HCT116 (cell line): ENCODE measurements around the gene SGMS2. TPM values are rescaled to one million over a fixed set of nuclear protein-coding genes. Genes with fewer than 3 reads are reported as not detected.

Source experiments
- ATAC-seq: fragments of 200-7000 bp; cut with Tn5 transposase; 2 replicates; pipeline ENCODE4 v1.9.1; 2020; ENCODE audit warnings: mild to moderate bottlenecking, moderate library complexity
- BruUV-seq: library from RNA; stranded (reverse); fragments of 400-500 nt; replicated peaks from 2 replicates; lab custom pipeline; 2021; lab: Mats Ljungman, UMichigan
- CTCF ChIA-PET: fragments of 300-600 bp; sonication (Branson Sonifier 250); formaldehyde crosslinking; loops from one replicate; lab custom pipeline; 2021; ENCODE audit warnings: antibody characterized with exemption; lab: Charles Lee
- POLR2A ChIA-PET: fragments of 300-600, 350-600 bp; sonication (Branson Sonifier 250); formaldehyde crosslinking; loops from one replicate; lab custom pipeline; 2021; ENCODE audit warnings: antibody characterized with exemption; lab: Charles Lee
- RAD21 ChIA-PET, 2 experiments: fragments of 300-600 bp; sonication (Branson Sonifier 250); formaldehyde crosslinking; loops; one replicate each; lab custom pipeline; 2023; ENCODE audit warnings: low total read pairs in 2 of 2; ENCODE audit not compliant: uncharacterized antibody in 2 of 2, unreplicated experiment in 2 of 2, low non-redundant PET in 1 of 2; lab: Charles Lee
- DNase-seq: peaks from one replicate; pipeline ENCODE4 v3.0.0-alpha.2; 2010; ENCODE audit warnings: low read depth, low spot score
- H2AFZ ChIP-seq: fragments of 200-600 bp; shearing (Covaris generic), sonication (generic); 2 replicates; pipeline ENCODE4 v1.6.1; 2017; ENCODE audit warnings: low read depth, mixed run types, mixed read lengths, antibody characterized with exemption, low read length; ENCODE audit not compliant: poor library complexity, severe bottlenecking
- H3K27ac ChIP-seq: 2 replicates; pipeline ENCODE4 v1.5.1; 2012; ENCODE audit warnings: low read depth, low read length
- H3K27me3 ChIP-seq: fragments of 200-600 bp; sonication (generic); 2 replicates; pipeline ENCODE4 v1.6.1; 2016; ENCODE audit warnings: mixed run types, low read length, mixed read lengths; ENCODE audit not compliant: insufficient read depth
- H3K36me3 ChIP-seq, 2 experiments: fragments of 200-500 bp in 1 of 2; fragments of 200-600 bp in 1 of 2; sonication (Bioruptor generic) in 1 of 2; sonication (generic) in 1 of 2; 2 replicates each; pipeline versions ENCODE4 v1.5.1 to v1.6.1; 2014 to 2016; ENCODE audit warnings: low read length in 2 of 2, inconsistent platforms in 1 of 2, mixed read lengths in 1 of 2, mixed run types in 1 of 2; ENCODE audit not compliant: insufficient read depth in 2 of 2, control insufficient read depth in 1 of 2
- H3K4me1 ChIP-seq, 2 experiments: fragments of 200-600 bp in 1 of 2; sonication (generic) in 1 of 2; 2 replicates each; pipeline versions ENCODE4 v1.5.1 to v1.6.1; 2012 to 2017; ENCODE audit warnings: low read length in 2 of 2, inconsistent platforms in 1 of 2, mild to moderate bottlenecking in 1 of 2, mixed read lengths in 1 of 2, mixed run types in 1 of 2, moderate library complexity in 1 of 2; ENCODE audit not compliant: insufficient read depth in 2 of 2, control insufficient read depth in 1 of 2
- H3K4me2 ChIP-seq: fragments of 200-600 bp; sonication (generic); 2 replicates; pipeline ENCODE4 v1.6.1; 2017; ENCODE audit warnings: mixed run types, low read length, mixed read lengths
- H3K4me3 ChIP-seq, 2 experiments: fragments of 200-600 bp in 1 of 2; sonication (generic) in 1 of 2; replicated peaks in 1 of 2; 2 replicates each; pipeline ENCODE4 v1.5.1; 2011 to 2016; ENCODE audit warnings: low read length in 2 of 2, control low read depth in 1 of 2, low read depth in 1 of 2, mild to moderate bottlenecking in 1 of 2, mixed read lengths in 1 of 2, mixed run types in 1 of 2
- H3K79me2 ChIP-seq: fragments of 200-600 bp; sonication (generic); 2 replicates; pipeline ENCODE4 v1.6.1; 2017; ENCODE audit warnings: mild to moderate bottlenecking, mixed run types, low read length, moderate library complexity, mixed read lengths; ENCODE audit not compliant: insufficient read depth
- H3K9ac ChIP-seq: fragments of 200-600 bp; sonication (generic); 2 replicates; pipeline ENCODE4 v1.6.1; 2016; ENCODE audit warnings: low read length, mixed read lengths
- H3K9me2 ChIP-seq: fragments of 200-600 bp; sonication (generic), shearing (Covaris generic); 2 replicates; pipeline ENCODE4 v1.6.1; 2017; ENCODE audit warnings: mixed run types, mild to moderate bottlenecking, moderate library complexity; ENCODE audit not compliant: insufficient read depth
- H3K9me3 ChIP-seq, 2 experiments: fragments of 200-500 bp in 1 of 2; fragments of 200-600 bp in 1 of 2; sonication (Bioruptor generic) in 1 of 2; sonication (generic) in 1 of 2; 2 replicates each; pipeline ENCODE4 v1.6.1; 2014 to 2017; ENCODE audit warnings: low read length in 2 of 2, mixed read lengths in 2 of 2, inconsistent platforms in 1 of 2, low read depth in 1 of 2, mild to moderate bottlenecking in 1 of 2, mixed run types in 1 of 2, moderate library complexity in 1 of 2; ENCODE audit not compliant: control insufficient read depth in 1 of 2, insufficient read depth in 1 of 2
- H4K20me1 ChIP-seq: fragments of 200-600 bp; sonication (generic), shearing (Covaris generic); 2 replicates; pipeline ENCODE4 v1.6.1; 2017; ENCODE audit warnings: mixed run types, mild to moderate bottlenecking, moderate library complexity; ENCODE audit not compliant: insufficient read depth
- EZH2 ChIP-seq: fragments of 200-600 bp; sonication (generic); IDR thresholded peaks from 2 replicates; pipeline ENCODE4 v1.6.1; 2017; ENCODE audit warnings: antibody characterized with exemption, mixed run types
- FOSL1 ChIP-seq: IDR thresholded peaks from 2 replicates; pipeline ENCODE4 v1.6.1; 2012; ENCODE audit warnings: low read depth
- JUND ChIP-seq: IDR thresholded peaks from 2 replicates; pipeline ENCODE4 v1.6.1; 2012
- RAD21 ChIP-seq: IDR thresholded peaks from 2 replicates; pipeline ENCODE4 v1.6.1; 2012; ENCODE audit warnings: low read depth, mild to moderate bottlenecking
- SP1 ChIP-seq: IDR thresholded peaks from 2 replicates; pipeline ENCODE4 v1.6.1; 2012; ENCODE audit warnings: low read depth
- TCF7L2 ChIP-seq: IDR thresholded peaks from 2 replicates; pipeline ENCODE4 v1.7.0; 2011; ENCODE audit warnings: borderline replicate concordance, inconsistent platforms; ENCODE audit not compliant: insufficient read depth, insufficient read length; ENCODE audit errors: extremely low read depth
- ZFX ChIP-seq: fragments of 450-650 bp; IDR thresholded peaks from 2 replicates; pipeline ENCODE4 v1.6.1; 2017
- intact Hi-C: fragments of 100-400 bp; cut with micrococcal nuclease; formaldehyde crosslinking; loops from 2 replicates; pipeline ENCODE4 v1.10.0; 2022
- total RNA-seq: library from RNA; stranded (reverse); gene quantifications from one replicate; pipeline ENCODE4 v1.2.1, GENCODE V29; 2021; ENCODE audit not compliant: unreplicated experiment

Gene SGMS2
- total RNA-seq, 1 experiment from 2014 or later = 36.6 TPM

DNA sequence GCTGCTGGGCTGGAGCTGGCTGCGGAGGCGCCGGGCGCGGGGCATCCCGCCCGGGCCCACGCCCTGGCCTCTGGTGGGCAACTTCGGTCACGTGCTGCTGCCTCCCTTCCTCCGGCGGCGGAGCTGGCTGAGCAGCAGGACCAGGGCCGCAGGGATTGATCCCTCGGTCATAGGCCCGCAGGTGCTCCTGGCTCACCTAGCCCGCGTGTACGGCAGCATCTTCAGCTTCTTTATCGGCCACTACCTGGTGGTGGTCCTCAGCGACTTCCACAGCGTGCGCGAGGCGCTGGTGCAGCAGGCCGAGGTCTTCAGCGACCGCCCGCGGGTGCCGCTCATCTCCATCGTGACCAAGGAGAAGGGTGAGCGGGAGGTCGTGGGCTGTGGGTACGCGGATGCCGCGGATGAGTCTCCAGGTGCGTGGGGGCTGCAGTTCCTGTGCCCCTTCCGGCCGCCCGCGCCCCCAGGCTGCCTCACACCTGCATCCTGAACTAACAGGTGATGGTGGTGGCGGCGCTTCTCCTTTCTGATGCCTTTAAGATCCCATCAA, 107.1 kb downstream of the SGMS2 start:
- no peak for DNase-seq
- RAD21 ChIA-PET = no interaction called here

DNA sequence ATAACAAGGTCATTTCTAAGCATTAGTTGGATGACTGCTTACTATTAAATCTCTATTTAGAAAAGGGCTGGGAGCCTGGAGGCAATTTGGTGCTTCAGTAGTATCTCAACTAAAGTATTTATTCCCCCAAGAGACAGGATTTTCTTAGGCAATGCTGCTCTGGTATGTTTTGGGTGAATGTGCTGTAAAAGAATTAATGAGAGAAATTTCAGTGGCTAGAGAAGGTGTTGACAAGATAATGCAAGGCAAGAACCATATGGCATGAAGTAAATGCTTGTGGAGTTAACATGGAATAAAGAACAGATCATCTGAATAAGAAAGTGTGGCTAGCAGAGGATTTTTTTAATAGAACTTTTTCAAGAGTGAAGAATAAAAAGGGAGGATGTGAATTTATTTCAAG, 110.5 kb downstream of the SGMS2 start:
- H3K4me2 ChIP-seq = no peak overlapping the region
- H3K27me3 ChIP-seq = no peaks in the 10 kb centered on the region
- no peak overlapping the region for H2AFZ ChIP-seq
- no peaks in the 10 kb centered on the region for H4K20me1 ChIP-seq
- no peaks in the 10 kb centered on the region for H3K36me3 ChIP-seq
- no peak for ATAC-seq
- CTCF ChIA-PET = no interaction called here
- no peaks in the 10 kb centered on the region for H3K9me3 ChIP-seq
- H3K4me3 ChIP-seq = no peak overlapping the region
- TF ChIP-seq SP1 (no peak), TCF7L2 (no peak), EZH2 (no peak), RAD21 (no peak), FOSL1 (no peak)
- H3K27ac ChIP-seq = no peak overlapping the region
- H3K9me2 ChIP-seq = no peaks in the 10 kb centered on the region
- POLR2A ChIA-PET = no interaction called here
- BruUV-seq = no TSS peak
- H3K79me2 ChIP-seq = no peaks in the 10 kb centered on the region
- intact Hi-C loops = no loop called here
- no peak for DNase-seq
- no peak overlapping the region for H3K9ac ChIP-seq
- RAD21 ChIA-PET = no interaction called here
- peaks cover 2 to 22% of the 10 kb centered on the region in 2 experiments; a peak in 1 of 4 replicates for H3K4me1 ChIP-seq

More for the DNA sequence above, 107.1 kb downstream of the SGMS2 start:
- Histone ChIP-seq H3K27ac (peak overlapping the region; percentile 48; the same call in 1 of the 2 replicates), H3K9me3 (no peaks in the 10 kb centered on the region), H3K36me3 (no peaks in the 10 kb centered on the region), H3K4me3 (peak overlapping the region; percentile 54 to 66), H3K9me2 (no peaks in the 10 kb centered on the region), H3K4me2 (peak overlapping the region; percentile 97), H2AFZ (no peak overlapping the region), H4K20me1 (no peaks in the 10 kb centered on the region), H3K9ac (peak overlapping the region; percentile 60), H3K27me3 (no peaks in the 10 kb centered on the region), H3K79me2 (no peaks in the 10 kb centered on the region), H3K4me1 (peaks cover 2 to 22% of the 10 kb centered on the region in 2 experiments; a peak in 1 of 4 replicates)
- POLR2A ChIA-PET = no interaction called here
- TF ChIP-seq JUND (no peak), ZFX (peak; percentile 70)
- intact Hi-C loops = no loop called here
- no peak for ATAC-seq
- BruUV-seq = no TSS peak
- CTCF ChIA-PET = no interaction called here
